Suprapubic skin (tissue), 4 donors: ENCODE results near the gene ARHGEF7.

Experiments used
- EP300 ChIP-seq: sonication (generic); formaldehyde crosslinking; IDR thresholded peaks from one replicate; pipeline ENCODE4 v1.6.1; 2017; ENCODE audit warnings: antibody characterized with exemption
- POLR2A ChIP-seq, 2 donors: fragments of 450-650 bp; IDR thresholded peaks; one replicate each; pipeline ENCODE4 v1.6.1; 2017; ENCODE audit warnings: antibody characterized with exemption in 2 of 2, mild to moderate bottlenecking in 2 of 2, moderate library complexity in 2 of 2
- POLR2AphosphoS5 ChIP-seq, 3 donors: sonication (generic); formaldehyde crosslinking; IDR thresholded peaks; one replicate each; pipeline ENCODE4 v1.6.1; 2017; ENCODE audit warnings: antibody characterized with exemption in 3 of 3
- TF ChIP-seq, protein P1 (sequence below), 2 donors: fragments of 200-600 bp in 1 of 2; fragments of 450-650 bp in 1 of 2; sonication (generic) in 1 of 2; IDR thresholded peaks; one replicate each; pipeline ENCODE4 v1.5.1; 2016 to 2019; ENCODE audit warnings: antibody characterized with exemption in 2 of 2, mild to moderate bottlenecking in 1 of 2, moderate library complexity in 1 of 2

DNA sequence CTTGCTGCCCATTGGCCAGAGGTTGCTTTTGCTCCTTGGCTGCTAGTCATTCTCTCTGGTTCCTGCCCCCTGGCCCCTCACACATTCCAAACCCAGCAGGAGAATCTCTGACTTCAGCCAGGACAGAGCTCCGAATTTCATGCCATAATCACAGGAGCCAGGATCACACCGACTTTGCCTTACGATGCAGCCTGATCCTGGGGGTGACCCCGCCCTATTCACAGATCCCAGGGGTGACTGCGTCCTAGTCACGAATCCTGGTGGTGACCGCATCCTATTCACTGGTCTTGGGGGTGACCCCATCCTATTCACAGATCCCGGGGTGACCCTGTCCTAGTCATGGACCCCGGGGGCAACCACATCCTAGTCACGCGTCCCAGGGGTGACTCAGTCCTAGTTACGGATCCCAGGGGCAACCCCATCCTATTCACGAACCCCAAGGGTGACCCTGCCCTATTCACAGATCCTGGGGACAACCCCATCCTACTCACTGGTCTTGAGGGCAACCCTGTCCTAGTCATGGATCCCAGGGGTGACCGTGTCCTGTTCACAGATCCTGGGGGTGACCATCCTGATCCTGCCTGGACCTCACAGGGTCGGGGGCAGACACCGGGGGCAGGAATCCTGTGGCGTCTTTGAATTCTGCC, 198.0 kb downstream of the ARHGEF7 start:
- no peak for TF ChIP-seq POLR2A (IDR thresholded peaks at IDR 0.05)
- TF ChIP-seq, protein P1, sequence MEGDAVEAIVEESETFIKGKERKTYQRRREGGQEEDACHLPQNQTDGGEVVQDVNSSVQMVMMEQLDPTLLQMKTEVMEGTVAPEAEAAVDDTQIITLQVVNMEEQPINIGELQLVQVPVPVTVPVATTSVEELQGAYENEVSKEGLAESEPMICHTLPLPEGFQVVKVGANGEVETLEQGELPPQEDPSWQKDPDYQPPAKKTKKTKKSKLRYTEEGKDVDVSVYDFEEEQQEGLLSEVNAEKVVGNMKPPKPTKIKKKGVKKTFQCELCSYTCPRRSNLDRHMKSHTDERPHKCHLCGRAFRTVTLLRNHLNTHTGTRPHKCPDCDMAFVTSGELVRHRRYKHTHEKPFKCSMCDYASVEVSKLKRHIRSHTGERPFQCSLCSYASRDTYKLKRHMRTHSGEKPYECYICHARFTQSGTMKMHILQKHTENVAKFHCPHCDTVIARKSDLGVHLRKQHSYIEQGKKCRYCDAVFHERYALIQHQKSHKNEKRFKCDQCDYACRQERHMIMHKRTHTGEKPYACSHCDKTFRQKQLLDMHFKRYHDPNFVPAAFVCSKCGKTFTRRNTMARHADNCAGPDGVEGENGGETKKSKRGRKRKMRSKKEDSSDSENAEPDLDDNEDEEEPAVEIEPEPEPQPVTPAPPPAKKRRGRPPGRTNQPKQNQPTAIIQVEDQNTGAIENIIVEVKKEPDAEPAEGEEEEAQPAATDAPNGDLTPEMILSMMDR (IDR thresholded peaks at IDR 0.05) = no peak
- no peak for TF ChIP-seq POLR2AphosphoS5 (IDR thresholded peaks at IDR 0.05)
- TF ChIP-seq EP300 = no peak
